Muscle of leg (tissue), 11 donors: Measurements from ENCODE around the gene MYBPHL. TPM values are rescaled to one million over a fixed set of nuclear protein-coding genes. Genes with fewer than 3 reads are reported as not detected.
A peak's percentile ranks its signal among the peaks of the same experiment; 100 is the strongest.
"Not testable (repeated sequence)": the region's sequence is repeated elsewhere in the genome, so short reads cannot be mapped to it uniquely, and the experiment has no call there.

Experiments used
- DNase-seq: peaks from one replicate; pipeline ENCODE4 v3.0.0; 2013
- H3K27ac ChIP-seq: one replicate; pipeline ENCODE4 v1.5.1; 2013; ENCODE audit warnings: mild to moderate bottlenecking, low read length, control low read depth
- H3K27me3 ChIP-seq: one replicate; pipeline ENCODE4 v1.6.1; 2013; ENCODE audit warnings: low read length; ENCODE audit not compliant: control insufficient read depth, insufficient read depth
- H3K36me3 ChIP-seq: one replicate; pipeline ENCODE4 v1.6.1; 2013; ENCODE audit warnings: low read length; ENCODE audit not compliant: control insufficient read depth, insufficient read depth
- H3K4me1 ChIP-seq: one replicate; pipeline ENCODE4 v1.6.1; 2013; ENCODE audit warnings: low read length; ENCODE audit not compliant: control insufficient read depth, insufficient read depth
- H3K4me3 ChIP-seq: one replicate; pipeline ENCODE4 v1.5.1; 2013; ENCODE audit warnings: low read length, control low read depth
- H3K9me3 ChIP-seq: replicated peaks from 2 replicates; pipeline ENCODE4 v1.6.1; 2013; ENCODE audit warnings: low read depth, low read length; ENCODE audit not compliant: control insufficient read depth
- WGBS: methylation state at CpG from one replicate; pipeline ENCODE4 v1.1.5; 2013; ENCODE audit warnings: missing lambda C conversion rate; ENCODE audit not compliant: insufficient coverage; 5-methylcytosine and 5-hydroxymethylcytosine counted together
- polyA plus RNA-seq, 8 donors: library from polyadenylated mRNA; unstranded; fragments of 120-200 nt; gene quantifications; one replicate each; pipeline versions ENCODE4 v1.2.1 to v1.2.3, GENCODE V29; 2013; ENCODE audit warnings: inconsistent platforms in 1 of 8, low replicate concordance in 1 of 8; ENCODE audit not compliant: insufficient read length in 8 of 8, insufficient read depth in 1 of 8
- total RNA-seq: library from RNA; stranded (reverse); fragments of 120-200 nt; gene quantifications from one replicate; pipeline ENCODE4 v1.2.4, GENCODE V29; 2013

Gene MYBPHL
- total and polyA plus RNA-seq, 9 donors, result 0.15 to 1.3 (median 0.71) TPM

DNA sequence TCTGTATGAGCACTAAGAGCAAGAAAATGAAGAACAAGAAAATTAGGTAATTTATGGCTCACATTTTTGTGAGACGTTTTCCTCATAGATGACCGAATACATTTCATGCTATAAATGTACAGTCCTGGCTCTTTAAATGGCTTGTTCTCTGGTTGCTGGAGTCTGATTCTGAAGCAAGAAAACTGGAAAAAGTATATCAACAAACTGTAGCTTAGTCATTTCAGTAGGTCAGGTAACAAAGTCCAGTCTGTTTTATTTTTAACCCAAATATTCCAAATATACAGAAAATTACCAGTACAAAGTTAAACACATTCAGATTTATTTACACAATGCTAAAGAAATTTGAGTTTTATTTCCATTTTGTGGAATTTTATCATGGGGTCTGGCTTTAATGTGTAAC, 2.5 kb upstream of the MYBPHL start:
- DNase-seq, result no peak
- Histone ChIP-seq H3K27ac (no peak overlapping the region), H3K36me3 (peaks cover 17% of the 10 kb centered on the region), H3K9me3 (no peaks in the 10 kb centered on the region), H3K4me3 (no peak overlapping the region), H3K27me3 (no peaks in the 10 kb centered on the region), H3K4me1 (peaks cover 24% of the 10 kb centered on the region)
- no CpG with 5 or more reads among the region's 2 CpGs for WGBS

DNA sequence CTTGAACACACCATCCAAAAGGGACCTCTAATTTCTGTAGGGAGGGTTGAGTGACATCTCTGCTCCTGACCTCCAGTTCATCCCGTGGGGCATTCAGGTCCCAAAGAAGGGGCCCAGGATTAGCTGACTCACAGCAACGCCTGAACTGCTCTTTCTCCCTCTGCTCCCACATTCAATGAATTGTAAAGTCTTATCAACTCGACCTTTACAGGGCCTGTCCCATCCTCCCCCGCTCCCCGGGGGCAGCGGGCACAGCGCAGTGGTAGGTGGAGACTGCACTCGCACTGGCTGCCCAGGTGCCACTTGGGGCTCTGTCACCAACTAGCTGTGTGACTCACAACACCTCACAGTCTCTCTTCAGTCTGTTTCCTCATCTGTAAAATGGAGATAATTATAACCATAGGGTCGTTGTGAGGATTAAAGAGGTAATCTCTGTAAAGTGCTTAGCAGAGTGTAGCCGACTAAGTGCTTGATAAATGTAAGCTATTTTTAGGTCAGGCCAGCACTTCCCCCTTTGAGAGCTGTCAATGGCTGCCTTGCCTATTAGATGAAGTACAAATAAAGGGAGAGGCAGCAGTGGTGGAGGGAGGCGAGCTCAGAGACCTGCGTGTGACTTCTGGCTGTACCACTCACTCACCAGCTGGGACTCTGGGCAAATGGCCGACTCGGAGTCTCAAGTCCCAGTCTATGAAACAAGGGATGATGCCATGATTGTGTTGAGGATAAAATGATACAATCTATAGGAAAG, 637 bp upstream of the MYBPHL start:
- 12% methylated on average over 3 of the region's 14 CpGs for WGBS
- Histone ChIP-seq H3K27ac (no peak overlapping the region), H3K36me3 (peaks cover 4% of the 10 kb centered on the region), H3K27me3 (no peaks in the 10 kb centered on the region), H3K9me3 (no peaks in the 10 kb centered on the region), H3K4me3 (no peak overlapping the region), H3K4me1 (peaks cover 28% of the 10 kb centered on the region)
- DNase-seq, result no peak

DNA sequence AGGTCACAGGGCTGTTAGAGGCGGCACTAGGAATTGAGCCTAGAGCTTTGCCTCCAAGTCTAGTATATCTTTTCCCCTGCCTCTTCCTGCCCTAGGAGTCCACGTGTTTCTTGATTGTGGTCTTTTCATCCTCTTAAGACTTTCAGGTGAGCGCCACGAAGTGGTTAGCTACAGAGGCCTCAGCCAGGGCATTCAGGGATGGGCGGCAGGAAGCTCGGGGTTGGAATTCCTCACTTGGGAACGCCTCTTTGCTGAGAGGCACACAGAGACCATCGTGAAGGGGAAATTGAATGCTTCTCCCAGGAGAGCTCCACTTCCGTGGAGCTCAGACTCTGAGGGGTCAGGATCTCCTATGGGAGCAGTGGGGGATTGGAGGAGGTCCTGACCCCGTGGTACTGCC, 820 bp downstream of the MYBPHL start:
- H3K27me3 ChIP-seq, H3K9me3 ChIP-seq, H3K4me3 ChIP-seq, H3K27ac ChIP-seq, DNase-seq, H3K36me3 ChIP-seq: not testable (repeated sequence)
- H3K4me1 ChIP-seq, result peaks cover 28% of the 10 kb centered on the region
- WGBS, result 68% methylated on average over 4 of the region's 10 CpGs

DNA sequence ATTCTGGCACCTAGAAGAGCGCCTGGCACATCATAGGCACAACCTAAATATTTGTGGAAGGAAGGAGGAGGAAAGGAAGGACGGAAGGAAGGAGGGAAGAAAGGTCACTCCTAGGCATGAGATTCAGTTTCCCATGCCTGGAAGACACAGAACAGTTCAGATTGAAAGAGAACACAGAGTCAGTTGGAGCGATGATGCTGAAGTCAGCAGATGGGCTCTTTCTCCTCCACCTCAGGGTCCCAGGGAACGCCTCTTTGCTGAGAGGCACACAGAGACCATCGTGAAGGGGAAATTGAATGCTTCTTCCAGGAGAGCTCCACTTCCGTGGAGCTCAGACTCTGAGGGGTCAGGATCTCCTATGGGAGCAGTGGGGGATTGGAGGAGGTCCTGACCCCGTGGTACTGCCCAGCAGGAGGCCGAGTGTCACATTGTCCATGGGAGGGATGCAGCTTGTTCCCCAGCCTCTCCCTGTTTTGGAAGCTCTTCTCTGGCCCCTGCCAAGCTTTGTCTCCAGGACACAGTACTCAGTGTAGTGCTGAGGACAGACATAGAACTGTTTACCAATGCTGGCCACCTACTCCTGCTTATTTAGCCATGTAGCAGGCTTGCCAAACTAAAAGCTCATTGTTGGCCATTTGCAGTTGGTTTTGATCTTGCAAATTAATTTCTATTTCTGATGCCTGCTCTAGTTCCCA, 2.4 kb downstream of the MYBPHL start:
- H3K27ac ChIP-seq, result peak overlapping the region; percentile 10
- peak; percentile 25 for DNase-seq
- H3K4me3 ChIP-seq, result no peak overlapping the region
- peaks cover 43% of the 10 kb centered on the region for H3K4me1 ChIP-seq
- WGBS, result 62% methylated on average over 2 of the region's 8 CpGs
- no peaks in the 10 kb centered on the region for H3K9me3 ChIP-seq
- no peaks in the 10 kb centered on the region for H3K27me3 ChIP-seq
- H3K36me3 ChIP-seq, result no peaks in the 10 kb centered on the region

DNA sequence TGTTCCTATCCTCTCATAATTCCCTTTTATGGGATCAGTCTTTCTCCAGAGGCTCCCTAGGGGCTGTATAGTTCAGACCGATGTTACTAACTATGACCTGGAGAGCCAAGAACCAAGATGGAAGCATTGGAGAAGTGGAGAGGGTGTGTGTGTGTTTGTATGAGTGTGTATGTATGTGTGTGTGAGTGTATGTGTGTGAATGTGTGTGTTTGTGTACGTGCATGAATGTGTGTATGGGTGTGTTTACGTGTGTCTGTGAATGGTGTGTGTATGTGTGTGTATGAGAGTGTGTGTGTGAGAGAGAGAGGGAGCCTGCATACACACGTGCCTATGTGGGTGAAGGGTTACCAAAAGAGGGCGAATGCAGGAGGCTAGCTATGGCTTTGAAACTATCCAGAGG, 4.9 kb downstream of the MYBPHL start:
- peaks cover 56% of the 10 kb centered on the region for H3K4me1 ChIP-seq
- no peak overlapping the region for H3K27ac ChIP-seq
- H3K27me3 ChIP-seq, result no peaks in the 10 kb centered on the region
- H3K4me3 ChIP-seq, result no peak overlapping the region
- H3K36me3 ChIP-seq, result no peaks in the 10 kb centered on the region
- no peak for DNase-seq
- no peaks in the 10 kb centered on the region for H3K9me3 ChIP-seq
- WGBS, result 83% methylated on average over 4 of the region's 5 CpGs

DNA sequence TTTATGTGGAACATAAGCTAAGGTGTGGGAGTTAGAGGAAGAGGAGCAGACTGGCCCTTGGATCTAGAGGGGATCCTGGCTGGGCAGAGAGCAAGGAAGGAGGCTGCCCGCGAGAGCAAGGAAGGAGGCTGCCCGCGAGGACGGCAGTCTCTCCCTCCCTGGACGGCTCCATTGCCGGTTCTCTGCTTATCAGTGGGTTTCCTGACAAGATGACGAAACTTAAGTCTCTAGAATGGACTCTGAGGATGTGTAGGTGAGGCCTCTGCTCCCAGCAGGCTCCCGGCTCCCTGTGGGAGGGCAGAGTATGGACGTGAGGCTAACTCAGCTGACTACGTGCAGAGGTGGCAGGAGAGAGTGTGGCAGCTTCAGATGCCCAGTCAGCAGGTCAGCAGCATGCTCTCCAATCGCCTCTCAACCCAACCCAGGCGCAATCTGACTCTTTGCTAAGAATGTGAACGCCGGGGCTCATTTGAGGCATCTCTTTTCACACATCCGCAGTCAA, 6.1 kb downstream of the MYBPHL start:
- H3K27ac ChIP-seq, result peak overlapping the region; percentile 76
- H3K27me3 ChIP-seq, result no peaks in the 10 kb centered on the region
- H3K4me1 ChIP-seq, result peaks cover 54% of the 10 kb centered on the region
- H3K4me3 ChIP-seq, result no peak overlapping the region
- H3K36me3 ChIP-seq, result no peaks in the 10 kb centered on the region
- no peak for DNase-seq
- WGBS, result 91% methylated on average over 12 of the region's 16 CpGs
- H3K9me3 ChIP-seq, result no peaks in the 10 kb centered on the region

DNA sequence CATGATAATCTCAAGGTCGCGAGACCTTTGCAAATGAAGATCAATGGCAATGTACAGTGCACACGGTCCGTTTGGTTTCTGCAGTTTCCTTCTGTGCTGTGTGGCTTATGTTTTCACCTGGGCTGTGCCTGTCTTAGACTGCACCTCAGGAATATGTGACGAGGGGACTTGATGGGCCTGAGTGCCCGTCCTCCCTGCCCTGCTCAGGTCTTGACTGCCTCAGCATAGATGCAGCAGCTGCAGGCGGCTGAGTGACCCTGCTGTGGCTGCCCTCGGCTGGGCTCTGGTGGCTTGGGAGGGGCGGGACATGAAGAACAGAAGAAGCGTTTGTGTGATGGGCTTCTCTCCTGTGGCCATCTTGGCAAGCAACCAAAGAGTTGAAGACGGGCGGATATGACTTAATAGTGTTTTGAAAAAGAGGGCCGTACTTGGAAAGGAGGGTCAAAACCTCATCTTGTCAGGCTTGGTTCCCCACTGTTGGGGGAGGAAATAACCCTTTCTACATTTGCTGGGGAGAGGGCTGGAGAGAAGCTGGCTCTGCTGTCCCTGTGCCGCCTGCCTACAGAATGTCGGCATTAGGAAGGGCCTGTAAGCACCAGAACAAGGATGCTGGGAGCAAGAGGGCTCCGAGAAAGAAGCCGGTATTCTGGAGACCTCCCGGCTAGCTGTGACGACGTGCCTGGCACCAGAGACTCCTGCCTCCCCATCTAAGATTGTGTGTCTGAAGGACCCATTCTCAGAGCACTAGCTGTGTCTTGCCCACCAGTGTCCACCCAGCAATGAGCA, 7.1 kb downstream of the MYBPHL start:
- Histone ChIP-seq H3K9me3 (no peaks in the 10 kb centered on the region), H3K27ac (peak overlapping the region; percentile 80), H3K36me3 (no peaks in the 10 kb centered on the region), H3K4me1 (peaks cover 48% of the 10 kb centered on the region), H3K4me3 (no peak overlapping the region), H3K27me3 (no peaks in the 10 kb centered on the region)
- peak; percentile 94 for DNase-seq
- WGBS, result 46% methylated on average over 20 of the region's 20 CpGs

DNA sequence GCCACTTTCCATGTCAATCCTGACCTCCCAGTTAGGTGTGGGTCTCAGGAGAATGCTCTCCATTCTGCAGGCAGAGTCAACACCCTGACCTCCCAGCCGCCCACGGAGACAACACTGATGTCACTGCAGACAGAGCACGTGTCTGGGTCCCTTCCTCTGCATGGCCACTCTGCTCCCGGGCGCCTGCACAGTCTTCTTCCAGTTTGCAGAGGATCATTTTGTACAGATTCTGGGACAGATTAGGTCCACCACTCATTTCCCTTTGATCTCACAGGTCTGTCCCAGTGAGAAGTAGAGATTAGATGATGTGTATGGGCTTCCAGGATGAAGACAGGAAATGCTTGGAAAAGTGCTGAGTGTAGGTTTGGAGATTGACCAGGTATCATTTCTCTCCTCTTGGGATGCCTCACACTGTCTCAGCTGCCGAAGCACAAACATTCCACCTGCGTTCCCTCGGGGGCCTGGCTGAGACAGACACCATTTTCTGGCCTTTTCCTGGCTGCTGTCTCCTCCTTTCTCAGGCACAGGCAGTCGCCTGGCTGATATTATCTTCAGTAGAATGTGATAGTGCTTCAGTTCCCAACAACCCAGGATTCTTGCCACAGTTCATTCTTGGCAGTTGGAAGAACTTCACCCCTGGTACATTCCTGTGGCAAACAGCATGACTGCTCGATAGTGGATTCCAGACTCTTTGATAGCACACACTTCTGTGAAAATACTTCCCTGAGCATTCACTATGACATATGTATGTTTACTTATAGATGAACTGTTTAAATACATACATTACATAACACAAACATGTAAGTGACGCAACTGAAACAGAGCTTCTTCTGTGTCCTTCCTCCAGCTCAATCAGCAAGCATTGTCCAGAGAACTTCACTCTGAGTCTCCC, 7.9 kb downstream of the MYBPHL start:
- Histone ChIP-seq H3K27me3 (no peaks in the 10 kb centered on the region), H3K9me3 (no peaks in the 10 kb centered on the region), H3K36me3 (no peaks in the 10 kb centered on the region), H3K27ac (peak overlapping the region; percentile 80), H3K4me3 (no peak overlapping the region), H3K4me1 (peaks cover 42% of the 10 kb centered on the region)
- DNase-seq, result peak; percentile 84
- WGBS, result 100% methylated on average over 1 of the region's 11 CpGs

DNA sequence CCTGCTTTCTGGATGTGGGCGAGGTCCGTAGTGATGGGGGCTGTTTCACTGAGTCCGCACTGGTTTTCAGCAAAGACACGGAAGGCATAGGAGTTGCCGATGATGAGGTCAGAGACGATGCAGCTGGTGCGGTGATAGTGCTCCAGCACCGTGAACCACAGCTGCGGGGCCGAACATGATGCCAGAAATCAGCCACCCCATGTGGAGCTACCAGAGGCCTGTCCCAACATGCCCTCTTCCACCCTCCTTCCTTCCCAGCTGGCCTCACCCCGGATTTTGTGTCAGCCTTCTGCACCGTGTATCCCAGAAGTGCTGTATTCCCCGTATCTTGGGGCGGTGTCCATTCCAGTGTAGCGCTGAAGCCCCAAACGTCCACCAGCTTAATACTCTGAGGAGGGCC, 10.0 kb downstream of the MYBPHL start:
- peak; percentile 46 for DNase-seq
- Histone ChIP-seq H3K36me3 (no peaks in the 10 kb centered on the region), H3K27me3 (no peaks in the 10 kb centered on the region), H3K4me3 (no peak overlapping the region), H3K9me3 (no peaks in the 10 kb centered on the region), H3K4me1 (peaks cover 42% of the 10 kb centered on the region), H3K27ac (no peak overlapping the region)
- 89% methylated on average over 16 of the region's 16 CpGs for WGBS
